Psoas muscle (tissue), 8 donors: ENCODE data around the gene PRRX2. TPM values are rescaled to one million over a fixed set of nuclear protein-coding genes. Genes with fewer than 3 reads are reported as not detected.

Source experiments
- ATAC-seq, 4 donors: fragments of 200-7000 bp; cut with Tn5 transposase; one replicate each; pipeline ENCODE4 v1.9.1; 2020; ENCODE audit warnings: moderate library complexity in 3 of 4, mild to moderate bottlenecking in 2 of 4
- DNase-seq, 2 donors: peaks; one replicate each; pipeline ENCODE4 v3.0.0-alpha.2; 2020
- H3K27ac ChIP-seq: fragments of 200-600 bp; one replicate; pipeline ENCODE4 v1.8.0; 2022
- H3K27me3 ChIP-seq, 3 donors: fragments of 200-600 bp in 1 of 3; one replicate each; pipeline versions ENCODE4 v1.6.1 to v1.8.0; 2013 to 2022; ENCODE audit warnings: low read length in 2 of 3, mild to moderate bottlenecking in 2 of 3, moderate library complexity in 1 of 3; ENCODE audit not compliant: insufficient read depth in 3 of 3
- H3K36me3 ChIP-seq, 2 donors: fragments of 200-600 bp in 1 of 2; one replicate each; pipeline versions ENCODE4 v1.6.1 to v1.8.0; 2013 to 2022; ENCODE audit warnings: low read depth in 1 of 2, mild to moderate bottlenecking in 1 of 2, moderate library complexity in 1 of 2; ENCODE audit not compliant: insufficient read depth in 1 of 2
- H3K4me1 ChIP-seq: fragments of 200-600 bp; one replicate; pipeline ENCODE4 v1.8.0; 2022
- H3K4me3 ChIP-seq: fragments of 200-600 bp; one replicate; pipeline ENCODE4 v1.8.0; 2022; ENCODE audit warnings: mild to moderate bottlenecking
- H3K9me3 ChIP-seq: fragments of 200-600 bp; one replicate; pipeline ENCODE4 v1.8.0; 2022
- CTCF ChIP-seq: fragments of 200-600 bp; IDR thresholded peaks from one replicate; pipeline ENCODE4 v1.8.0; 2022; ENCODE audit warnings: antibody characterized with exemption
- WGBS, 3 donors: extraction: QIAGEN DNeasy Blood & Tissue Kit; methylation state at CpG; one replicate each; pipeline versions ENCODE4 v1.1.6 to v1.1.7; 2013; 5-methylcytosine and 5-hydroxymethylcytosine counted together
- intact Hi-C, 2 donors: fragments of 100-400 bp; cut with DNase I; formaldehyde crosslinking; loops; one replicate each; pipeline versions ENCODE4 v1.11.0 to v1.14.2; 2022
- polyA plus RNA-seq, 3 donors: library from polyadenylated mRNA; stranded (reverse); fragments of 200-250 nt; gene quantifications; one replicate each; pipeline ENCODE4 v1.2.3, GENCODE V29; 2013
- total RNA-seq, 4 donors: library from RNA; stranded (reverse); fragmentation: NEBNext Ultra II Directional in 2 of 4; extraction: Animal tissue kit (Norgen Biotek cat#: 25700) in 2 of 4; gene quantifications; one replicate each; pipeline versions ENCODE4 v1.2.1 to v1.2.4, GENCODE V29; 2021 to 2023
- donor health status: healthy with polysubstance abuse.
- donor health status: DM: no; HTN: no; CAD: no; lungs with moderate emphysema.
- donor health status: Bipolar disorder and iron deficiency.
- donor health status: healthy.
- donor health status: DM: yes; HTN: yes; CAD: no.
- donor health status: DM: no; HTN: no; CAD: no.
- donor health status: DM: no; HTN: no; CAD: no.
- donor health status: DM: yes; HTN: yes; CAD: no.

PRRX2 gene
- total and polyA plus RNA-seq, 7 donors: 0.03 to 1.1 (median 0.49) TPM

- H3K27ac ChIP-seq: no peak overlapping the region
- WGBS, 3 donors: 81 to 84% (median 82%) methylated on average over 23 of the region's 23 CpGs
- no peaks in the 10 kb centered on the region for H3K36me3 ChIP-seq
- H3K9me3 ChIP-seq: no peaks in the 10 kb centered on the region
- intact Hi-C loops: no loop called here
- DNase-seq (no peak), ATAC-seq (no peak)
- no peak overlapping the region for H3K4me3 ChIP-seq
- H3K27me3 ChIP-seq: peaks cover 0 to 30% (median 0%) of the 10 kb centered on the region in 3 donors
- TF ChIP-seq CTCF: no peak
- H3K4me1 ChIP-seq: no peaks in the 10 kb centered on the region
Observed at GRCh38 chr9:129732946-129733631, 67.6 kb downstream of the PRRX2 start.

- DNase-seq (no peak), ATAC-seq (no peak)
- Histone ChIP-seq H3K27ac (no peak overlapping the region), H3K4me1 (no peaks in the 10 kb centered on the region), H3K27me3 (peaks cover 0 to 30% (median 0%) of the 10 kb centered on the region in 3 donors), H3K9me3 (no peaks in the 10 kb centered on the region), H3K4me3 (no peak overlapping the region), H3K36me3 (no peaks in the 10 kb centered on the region)
- WGBS, 3 donors: 72 to 83% (median 74%) methylated on average over 2 of the region's 2 CpGs
- intact Hi-C loops: no loop called here
- TF ChIP-seq CTCF: no peak
Observed at GRCh38 chr9:129733632-129733953, 68.1 kb downstream of the PRRX2 start.

GRCh38 chr9:129735546-129735945, 70.1 kb downstream of the PRRX2 start:
- DNase-seq (no peak), ATAC-seq (no peak)
- Histone ChIP-seq H3K4me1 (no peaks in the 10 kb centered on the region), H3K27ac (no peak overlapping the region), H3K27me3 (peaks cover 0 to 30% (median 0%) of the 10 kb centered on the region in 3 donors), H3K4me3 (no peak overlapping the region), H3K36me3 (no peaks in the 10 kb centered on the region), H3K9me3 (no peaks in the 10 kb centered on the region)
- intact Hi-C loops: loop anchor here in 1 of 2 donors (5.0 kb wide), 1 partner anchor 93 kb away; the partner anchor contains the start of gene ASB6
- whole genome bisulfite sequencing, 3 donors: 49 to 65% (median 62%) methylated on average over 5 to 6 of the region's 6 CpGs
- TF ChIP-seq CTCF: no peak

GRCh38 chr9:129736334-129736733, 70.9 kb downstream of the PRRX2 start:
- WGBS, 3 donors: 52 to 55% (median 54%) methylated on average over 20 of the region's 20 CpGs
- Histone ChIP-seq H3K27ac (no peak overlapping the region), H3K4me1 (no peaks in the 10 kb centered on the region), H3K4me3 (no peak overlapping the region), H3K27me3 (peaks cover 0 to 26% (median 0%) of the 10 kb centered on the region in 3 donors), H3K9me3 (no peaks in the 10 kb centered on the region), H3K36me3 (no peaks in the 10 kb centered on the region)
- ATAC-seq (no peak), DNase-seq (no peak)
- intact Hi-C loops: loop anchor here in 1 of 2 donors (2.0 to 5.0 kb wide), 2 partner anchors 46 to 94 kb away; partner anchors contain the start of gene ASB6
- TF ChIP-seq CTCF: no peak
